Measurements from ENCODE around the gene UXS1. TPM values are rescaled to one million over a fixed set of nuclear protein-coding genes. Genes with fewer than 3 reads are reported as not detected.
"Not testable (repeated sequence)": the region's sequence is repeated elsewhere in the genome, so short reads cannot be mapped to it uniquely, and the experiment has no call there.

UXS1 gene
- total RNA-seq, result 10 to 100 TPM; 37.0 to 86.6 (median 62.5) TPM

GRCh38 chr2:106193977-106194778, at the start of gene UXS1:
TSS of gene UXS1 (minus strand) at chr2:106194301. CDS start at chr2:106194241, 60 bp downstream.
- peaks cover 3 to 21% (median 12%) of the 10 kb centered on the region in 4 donors for H3K4me1 ChIP-seq
- H3K27me3 ChIP-seq, result no peaks in the 10 kb centered on the region
- intact Hi-C loops (cut with DNase I; ENCODE audit: low total_unique reads) (no loop called here), in situ Hi-C loops (cut with MboI; ENCODE audit: low pct_ligation_motif_present in 1 of 4, low pct_unique_long_range_greater_than_20kb in 1 of 4, low sequenced_read_pairs in 3 of 4) (no loop called here)
- H3K9me3 ChIP-seq, result no peaks in the 10 kb centered on the region
- peak within 1 kb of the TSS; percentile 88 to 96 (median 92) for H3K27ac ChIP-seq
- H3K36me3 ChIP-seq, result no peaks in the 10 kb centered on the region
- peak within 1 kb of the TSS; percentile 62 to 98 (median 88) for H3K4me3 ChIP-seq
- 0% methylated on average over 31 of the region's 93 CpGs; no CpG with 5 or more reads in 1 of the 2 donors for WGBS, 2 donors (ENCODE audit: low coverage in 1 of 2)
- peak; percentile 99 for DNase-seq
- TF ChIP-seq POLR2A (IDR thresholded peaks at IDR 0.05), result peak; percentile 68
- no peak for TF ChIP-seq CTCF (IDR thresholded peaks at IDR 0.05)
- peak; percentile 68 to 84 (median 82) for TF ChIP-seq POLR2AphosphoS5 (IDR thresholded peaks at IDR 0.05)
- TF ChIP-seq EP300 (IDR thresholded peaks at IDR 0.05; ENCODE audit: low read depth), result no peak

GRCh38 chr2:106239491-106239890, 45.4 kb upstream of the UXS1 start:
- H3K27me3 ChIP-seq; in situ Hi-C loops (cut with MboI; ENCODE audit: low pct_ligation_motif_present in 1 of 4, low pct_unique_long_range_greater_than_20kb in 1 of 4, low sequenced_read_pairs in 3 of 4); DNase-seq; H3K4me3 ChIP-seq; H3K27ac ChIP-seq; intact Hi-C loops (cut with DNase I; ENCODE audit: low total_unique reads); H3K36me3 ChIP-seq; H3K4me1 ChIP-seq: not testable (repeated sequence)
- peaks cover 13 to 21% of the 10 kb centered on the region in 2 donors for H3K9me3 ChIP-seq
- WGBS, 2 donors (ENCODE audit: low coverage in 1 of 2), result 92 to 97% methylated on average over 2 of the region's 2 CpGs

- in situ Hi-C loops (cut with MboI; ENCODE audit: low pct_ligation_motif_present in 1 of 4, low pct_unique_long_range_greater_than_20kb in 1 of 4, low sequenced_read_pairs in 3 of 4); H3K27me3 ChIP-seq: not testable (repeated sequence)
- WGBS, 2 donors (ENCODE audit: low coverage in 1 of 2), result 91 to 95% methylated on average over 2 to 4 of the region's 4 CpGs
Measured at GRCh38 chr2:106235392-106235791, 41.3 kb upstream of the UXS1 start.

GRCh38 chr2:106233350-106233706, 39.2 kb upstream of the UXS1 start:
- in situ Hi-C loops (cut with MboI; ENCODE audit: low pct_ligation_motif_present in 1 of 4, low pct_unique_long_range_greater_than_20kb in 1 of 4, low sequenced_read_pairs in 3 of 4), result no loop called here

More at GRCh38 chr2:106235392-106235791, 41.3 kb upstream of the UXS1 start:
- H3K4me3 ChIP-seq; H3K27ac ChIP-seq; H3K36me3 ChIP-seq; intact Hi-C loops (cut with DNase I; ENCODE audit: low total_unique reads); H3K4me1 ChIP-seq; DNase-seq: not testable (repeated sequence)
- peaks cover 17 to 21% of the 10 kb centered on the region in 2 donors for H3K9me3 ChIP-seq

More at GRCh38 chr2:106233350-106233706, 39.2 kb upstream of the UXS1 start:
- no peaks in the 10 kb centered on the region for H3K36me3 ChIP-seq
- H3K27ac ChIP-seq, result no peak overlapping the region
- no peak overlapping the region for H3K4me3 ChIP-seq
- no peaks in the 10 kb centered on the region for H3K27me3 ChIP-seq
- WGBS, 2 donors (ENCODE audit: low coverage in 1 of 2), result 94% methylated on average over 2 of the region's 2 CpGs; no CpG with 5 or more reads in 1 of the 2 donors
- no peak for DNase-seq
- peaks cover 17% of the 10 kb centered on the region in 2 donors for H3K9me3 ChIP-seq
- H3K4me1 ChIP-seq, result no peaks in the 10 kb centered on the region
- TF ChIP-seq CTCF (IDR thresholded peaks at IDR 0.05) (no peak), EP300 (IDR thresholded peaks at IDR 0.05; ENCODE audit: low read depth) (no peak), POLR2AphosphoS5 (IDR thresholded peaks at IDR 0.05) (no peak)
- intact Hi-C loops (cut with DNase I; ENCODE audit: low total_unique reads), result no loop called here

Data from transverse colon (tissue), 4 donors.